ENCODE data around the gene SV2C. TPM values are rescaled to one million over a fixed set of nuclear protein-coding genes. Genes with fewer than 3 reads are reported as not detected.

Gene SV2C
- polyA plus RNA-seq, 3 donors: 0.01 to 0.02 TPM; not detected in 1

GRCh38 chr5:76351577-76351976 lies 268.4 kb downstream of the SV2C start:
- no peak for DNase-seq
- TF ChIP-seq CTCF (IDR thresholded peaks at IDR 0.05): no peak
- Histone ChIP-seq H3K27me3 (ENCODE audit: control insufficient read depth in 2 of 2, insufficient read depth in 2 of 2, low read length in 2 of 2) (no peaks in the 10 kb centered on the region), H3K27ac (ENCODE audit: low read depth in 1 of 2, low read length in 2 of 2) (no peak overlapping the region), H3K4me1 (ENCODE audit: control insufficient read depth in 1 of 2, insufficient read depth in 2 of 2, low read length in 2 of 2) (no peaks in the 10 kb centered on the region), H3K79me2 (ENCODE audit: insufficient read depth, low read length) (no peaks in the 10 kb centered on the region), H3K4me2 (replicated peaks; ENCODE audit: extremely low read depth, low read length, poor library complexity, severe bottlenecking) (no peak overlapping the region), H3K36me3 (replicated peaks in 1 of 2; ENCODE audit: control insufficient read depth in 1 of 2, insufficient read depth in 2 of 2, low read length in 2 of 2) (no peaks in the 10 kb centered on the region), H3K9me3 (replicated peaks in 1 of 2; ENCODE audit: control insufficient read depth in 1 of 2, insufficient read depth in 1 of 2, low read length in 2 of 2) (no peaks in the 10 kb centered on the region), H4K20me1 (ENCODE audit: insufficient read depth, low read length) (no peaks in the 10 kb centered on the region), H3K9ac (ENCODE audit: insufficient read depth, low read length, poor library complexity, severe bottlenecking) (no peak overlapping the region), H2AFZ (ENCODE audit: insufficient read depth, low read depth, low read length, poor library complexity, severe bottlenecking) (no peak overlapping the region), H3K4me3 (replicated peaks in 1 of 3; ENCODE audit: low read depth in 2 of 3, low read length in 3 of 3) (no peak overlapping the region)
- H3K9me3 Mint-ChIP-seq: peaks cover 0 to under 1% (median 0%) of the 10 kb centered on the region in 7 donors
- 75% methylated on average over 3 of the region's 8 CpGs for WGBS (ENCODE audit: insufficient coverage)
- intact Hi-C loops (cut with micrococcal nuclease): no loop called here
- H3K4me1 Mint-ChIP-seq: peaks cover 5% of the 10 kb centered on the region
- peaks cover 0 to 2% (median 0%) of the 10 kb centered on the region in 3 donors for H3K27me3 Mint-ChIP-seq (ENCODE audit: low read depth in 3 of 3)
- no peak overlapping the region for H3K4me3 Mint-ChIP-seq
- H3K27ac Mint-ChIP-seq: no peak overlapping the region
- no peaks in the 10 kb centered on the region for H3K36me3 Mint-ChIP-seq

DNA sequence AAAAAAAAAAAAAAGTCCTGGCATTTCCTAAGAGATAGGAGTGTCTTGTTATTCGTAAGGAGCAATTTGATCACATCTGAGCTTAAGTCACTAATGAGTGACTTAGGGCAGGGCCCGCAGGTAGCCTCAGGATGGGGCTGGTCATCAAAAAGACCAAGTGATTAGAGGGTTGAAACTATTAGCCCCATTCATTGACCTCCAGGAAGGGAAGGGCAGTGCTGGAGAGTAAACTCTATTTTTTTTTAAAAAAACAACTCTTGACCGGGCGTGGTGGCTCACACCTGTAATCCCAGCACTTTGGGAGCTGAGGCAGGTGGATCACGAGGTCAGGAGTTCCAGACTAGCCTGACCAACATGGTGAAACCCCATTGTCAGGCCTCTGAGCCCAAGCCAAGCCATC lies 273.7 kb downstream of the SV2C start:
- Histone ChIP-seq H3K4me1 (ENCODE audit: control insufficient read depth in 1 of 2, insufficient read depth in 2 of 2, low read length in 2 of 2) (peaks cover 3 to 6% of the 10 kb centered on the region in 2 donors), H3K27ac (ENCODE audit: low read depth in 1 of 2, low read length in 2 of 2) (no peak overlapping the region), H3K36me3 (replicated peaks in 1 of 2; ENCODE audit: control insufficient read depth in 1 of 2, insufficient read depth in 2 of 2, low read length in 2 of 2) (no peaks in the 10 kb centered on the region), H4K20me1 (ENCODE audit: insufficient read depth, low read length) (no peaks in the 10 kb centered on the region), H2AFZ (ENCODE audit: insufficient read depth, low read depth, low read length, poor library complexity, severe bottlenecking) (no peak overlapping the region), H3K9ac (ENCODE audit: insufficient read depth, low read length, poor library complexity, severe bottlenecking) (no peak overlapping the region), H3K4me3 (replicated peaks in 1 of 3; ENCODE audit: low read depth in 2 of 3, low read length in 3 of 3) (no peak overlapping the region), H3K9me3 (replicated peaks in 1 of 2; ENCODE audit: control insufficient read depth in 1 of 2, insufficient read depth in 1 of 2, low read length in 2 of 2) (no peaks in the 10 kb centered on the region), H3K4me2 (replicated peaks; ENCODE audit: extremely low read depth, low read length, poor library complexity, severe bottlenecking) (no peak overlapping the region), H3K27me3 (ENCODE audit: control insufficient read depth in 2 of 2, insufficient read depth in 2 of 2, low read length in 2 of 2) (no peaks in the 10 kb centered on the region), H3K79me2 (ENCODE audit: insufficient read depth, low read length) (no peaks in the 10 kb centered on the region)
- DNase-seq: no peak
- Mint-ChIP-seq H3K4me1 (peaks cover 30% of the 10 kb centered on the region), H3K36me3 (peaks cover 0 to 3% of the 10 kb centered on the region in 2 donors), H3K9me3 (peaks cover 0 to 7% (median 0%) of the 10 kb centered on the region in 7 donors), H3K27me3 (ENCODE audit: low read depth in 3 of 3) (peaks cover 0 to 6% (median 1%) of the 10 kb centered on the region in 3 donors), H3K4me3 (no peak overlapping the region), H3K27ac (no peak overlapping the region)
- WGBS (ENCODE audit: insufficient coverage): 95% methylated on average over 2 of the region's 5 CpGs
- intact Hi-C loops (cut with micrococcal nuclease): no loop called here
- TF ChIP-seq CTCF (IDR thresholded peaks at IDR 0.05): no peak

Data from CD14-positive monocyte (primary cell).